HUES6 (cell line): ENCODE results near the gene FAM32A.

Experiments
- H3K27ac ChIP-seq: 2 replicates; pipeline ENCODE4 v1.7.0; 2013; ENCODE audit warnings: low read depth, mild to moderate bottlenecking, low read length, inconsistent platforms
- H3K27me3 ChIP-seq: 2 replicates; pipeline ENCODE4 v1.6.1; 2013; ENCODE audit warnings: low read length; ENCODE audit not compliant: control insufficient read depth, insufficient read depth
- H3K36me3 ChIP-seq: 2 replicates; pipeline ENCODE4 v1.6.1; 2013; ENCODE audit warnings: low read length; ENCODE audit not compliant: control insufficient read depth, insufficient read depth
- H3K4me1 ChIP-seq: 2 replicates; pipeline ENCODE4 v1.6.1; 2013; ENCODE audit warnings: low read length; ENCODE audit not compliant: control insufficient read depth, insufficient read depth
- H3K4me3 ChIP-seq: 2 replicates; pipeline ENCODE4 v1.5.1; 2013; ENCODE audit warnings: low read depth, low read length
- H3K9ac ChIP-seq: one replicate; pipeline ENCODE4 v1.6.1; 2013; ENCODE audit warnings: mild to moderate bottlenecking, low read length
- H3K9me3 ChIP-seq: 2 replicates; pipeline ENCODE4 v1.6.1; 2013; ENCODE audit warnings: low read depth, low read length; ENCODE audit not compliant: control insufficient read depth, insufficient read depth

FAM32A gene

GRCh38 chr19:16233836-16234551, 48.8 kb downstream of the FAM32A start:
- Histone ChIP-seq H3K27ac (no peak overlapping the region), H3K27me3 (no peaks in the 10 kb centered on the region), H3K4me3 (no peak overlapping the region), H3K4me1 (no peaks in the 10 kb centered on the region), H3K9me3 (no peaks in the 10 kb centered on the region), H3K9ac (no peak overlapping the region), H3K36me3 (peaks cover 52% of the 10 kb centered on the region)

DNA sequence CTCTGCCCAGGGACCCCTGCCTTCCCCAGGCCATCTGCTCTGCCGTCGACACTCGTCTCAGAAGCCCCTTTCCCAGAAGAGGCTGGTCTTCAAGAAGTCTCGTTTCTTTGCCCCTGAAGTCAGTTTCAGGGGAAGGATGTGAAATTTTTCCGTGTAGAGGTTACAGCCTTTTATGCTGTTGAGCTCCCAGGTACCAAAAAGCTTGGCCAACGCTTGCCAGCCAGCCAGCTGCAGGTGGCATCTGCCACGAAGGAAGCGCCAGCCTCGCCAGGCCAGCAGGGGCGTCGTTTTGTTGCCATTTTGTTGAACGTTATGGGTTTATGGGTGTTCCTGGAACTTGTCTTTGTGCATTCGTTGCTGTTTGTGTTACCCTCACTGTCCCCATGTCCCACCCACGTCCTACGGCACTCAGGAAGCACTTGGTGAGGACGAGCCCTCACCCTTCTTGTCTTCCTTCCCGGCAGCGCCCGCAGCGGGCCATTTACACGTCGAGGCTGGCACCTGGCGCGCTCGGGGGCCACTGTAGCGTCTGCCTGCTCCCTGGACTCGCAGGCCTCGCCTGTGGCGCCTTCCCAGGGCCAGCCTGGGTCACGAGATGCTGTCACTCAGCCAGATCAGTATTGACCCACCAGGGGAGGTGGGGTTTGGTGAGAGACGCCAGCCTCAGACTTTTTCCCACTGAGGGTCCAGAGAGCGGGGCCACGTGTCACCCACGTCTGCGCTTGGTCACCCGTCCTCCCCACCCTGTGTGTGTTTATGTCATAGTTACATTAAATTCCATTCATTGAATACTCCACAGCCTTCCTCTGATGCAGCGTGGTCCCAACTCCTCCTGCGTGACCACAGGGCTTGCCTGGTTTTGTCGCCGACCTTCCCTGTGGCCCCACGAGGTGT, 49.6 kb downstream of the FAM32A start:
- H3K36me3 ChIP-seq: peaks cover 45% of the 10 kb centered on the region
- no peak overlapping the region for H3K27ac ChIP-seq
- H3K9ac ChIP-seq: no peak overlapping the region
- no peak overlapping the region for H3K4me3 ChIP-seq
- no peaks in the 10 kb centered on the region for H3K27me3 ChIP-seq
- H3K9me3 ChIP-seq: no peaks in the 10 kb centered on the region
- no peaks in the 10 kb centered on the region for H3K4me1 ChIP-seq

DNA sequence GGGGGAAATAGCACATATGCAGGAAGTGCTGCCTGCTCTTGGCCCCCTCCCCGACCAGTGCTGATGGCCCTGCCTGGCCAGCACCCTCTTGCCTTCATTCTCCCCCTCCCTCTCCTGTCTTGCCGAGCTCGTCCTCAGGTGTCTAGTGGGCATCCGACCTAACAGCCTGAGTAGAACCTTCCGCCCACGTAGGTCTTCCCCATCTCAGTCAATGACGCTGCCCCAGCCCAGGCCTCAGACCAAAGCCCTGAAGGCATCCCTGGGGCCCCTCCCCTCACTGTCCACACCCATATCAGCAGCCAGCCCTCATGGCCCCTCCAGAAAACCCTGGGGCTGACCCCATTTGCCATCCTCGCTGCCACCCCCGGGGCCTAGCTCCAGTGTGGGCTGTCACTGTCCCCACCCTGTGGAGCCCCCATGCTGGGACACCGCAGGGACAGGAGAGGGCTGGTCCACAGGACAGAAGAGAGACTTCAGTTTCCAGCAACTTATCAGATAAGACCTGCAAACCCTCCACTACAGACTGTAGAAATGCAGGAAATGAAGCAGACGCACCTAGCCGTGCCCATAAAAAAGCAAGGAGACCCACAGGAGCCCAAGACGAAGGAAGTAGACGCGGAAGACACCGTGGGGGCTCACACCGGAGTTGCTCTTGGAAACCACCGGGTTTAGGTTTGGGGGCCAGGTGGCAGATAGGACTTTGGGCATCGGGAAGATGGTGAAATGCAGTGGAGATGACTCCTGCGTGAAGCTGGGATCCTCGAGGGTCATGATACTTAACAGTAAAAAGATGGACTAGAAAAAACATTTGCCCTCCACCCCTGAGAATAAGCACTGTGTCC, 50.8 kb downstream of the FAM32A start:
- Histone ChIP-seq H3K4me1 (no peaks in the 10 kb centered on the region), H3K9me3 (no peaks in the 10 kb centered on the region), H3K27ac (no peak overlapping the region), H3K9ac (no peak overlapping the region), H3K27me3 (no peaks in the 10 kb centered on the region), H3K36me3 (peaks cover 38% of the 10 kb centered on the region), H3K4me3 (no peak overlapping the region)
